ENCODE measurements around the gene ERRFI1. TPM values are rescaled to one million over a fixed set of nuclear protein-coding genes. Genes with fewer than 3 reads are reported as not detected.
"Not testable (repeated sequence)": the region's sequence is repeated elsewhere in the genome, so short reads cannot be mapped to it uniquely, and the experiment has no call there.

The ERRFI1 gene
- total RNA-seq, 1 donor from 2014 or later = 1.4 TPM

DNA sequence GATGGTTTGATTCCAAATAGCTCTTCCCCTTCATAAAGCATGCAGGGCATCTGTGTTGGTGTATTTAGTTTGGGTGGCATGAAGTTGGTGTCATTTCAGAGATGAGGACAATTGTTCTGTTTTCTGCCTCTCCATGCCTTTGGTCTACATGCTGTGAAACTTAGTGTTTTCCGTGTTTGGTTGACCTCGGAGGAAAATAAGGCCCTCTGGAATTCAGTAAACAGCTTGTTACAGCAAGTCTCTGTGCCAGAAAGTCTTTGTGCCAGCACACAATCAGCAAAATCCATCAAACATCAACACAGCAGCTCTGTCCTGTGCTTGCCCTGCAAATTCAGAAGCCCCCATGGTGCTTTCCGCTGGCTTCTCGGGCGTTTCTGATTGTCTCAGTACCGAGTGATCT, 55.1 kb downstream of the ERRFI1 start:
- intact Hi-C loops (cut with micrococcal nuclease) = no loop called here
- H3K9me3 Mint-ChIP-seq = no peaks in the 10 kb centered on the region
- peaks cover 67% of the 10 kb centered on the region for H3K36me3 Mint-ChIP-seq (ENCODE audit: low read depth)
- ChIA-PET CTCF (no interaction called here), POLR2A (no interaction called here)
- ATAC-seq (ENCODE audit: low read depth) = no peak
- no peak for DNase-seq
- no peak overlapping the region for H3K27ac Mint-ChIP-seq
- H3K4me1 Mint-ChIP-seq = peaks cover 11% of the 10 kb centered on the region
- no peaks in the 10 kb centered on the region for H3K27me3 Mint-ChIP-seq
- no peak overlapping the region for H3K4me3 Mint-ChIP-seq
- TF ChIP-seq, protein P1, sequence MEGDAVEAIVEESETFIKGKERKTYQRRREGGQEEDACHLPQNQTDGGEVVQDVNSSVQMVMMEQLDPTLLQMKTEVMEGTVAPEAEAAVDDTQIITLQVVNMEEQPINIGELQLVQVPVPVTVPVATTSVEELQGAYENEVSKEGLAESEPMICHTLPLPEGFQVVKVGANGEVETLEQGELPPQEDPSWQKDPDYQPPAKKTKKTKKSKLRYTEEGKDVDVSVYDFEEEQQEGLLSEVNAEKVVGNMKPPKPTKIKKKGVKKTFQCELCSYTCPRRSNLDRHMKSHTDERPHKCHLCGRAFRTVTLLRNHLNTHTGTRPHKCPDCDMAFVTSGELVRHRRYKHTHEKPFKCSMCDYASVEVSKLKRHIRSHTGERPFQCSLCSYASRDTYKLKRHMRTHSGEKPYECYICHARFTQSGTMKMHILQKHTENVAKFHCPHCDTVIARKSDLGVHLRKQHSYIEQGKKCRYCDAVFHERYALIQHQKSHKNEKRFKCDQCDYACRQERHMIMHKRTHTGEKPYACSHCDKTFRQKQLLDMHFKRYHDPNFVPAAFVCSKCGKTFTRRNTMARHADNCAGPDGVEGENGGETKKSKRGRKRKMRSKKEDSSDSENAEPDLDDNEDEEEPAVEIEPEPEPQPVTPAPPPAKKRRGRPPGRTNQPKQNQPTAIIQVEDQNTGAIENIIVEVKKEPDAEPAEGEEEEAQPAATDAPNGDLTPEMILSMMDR (IDR thresholded peaks at IDR 0.05) = no peak

DNA sequence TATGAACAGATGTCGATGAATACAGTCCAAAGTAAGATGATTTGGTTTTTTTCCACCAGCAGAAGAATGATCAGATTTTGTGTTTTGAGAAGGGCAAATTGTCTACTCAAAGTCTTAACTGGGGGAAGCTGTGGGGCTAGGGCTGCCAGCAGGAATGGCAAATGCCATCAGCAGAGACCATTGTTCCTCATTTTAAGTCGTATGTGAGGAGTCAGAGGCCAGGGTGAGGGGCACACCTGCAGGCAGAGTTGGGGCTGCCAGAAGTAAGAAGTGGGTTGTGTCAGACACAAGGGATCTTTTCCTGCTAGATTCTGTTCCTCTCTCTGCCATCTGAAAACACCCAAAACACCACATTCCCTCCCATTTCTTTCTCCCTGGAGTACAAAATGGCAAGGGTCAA, 55.9 kb downstream of the ERRFI1 start:
- ChIA-PET POLR2A (no interaction called here), CTCF (no interaction called here)
- H3K27ac Mint-ChIP-seq = no peak overlapping the region
- peaks cover 16% of the 10 kb centered on the region for H3K4me1 Mint-ChIP-seq
- intact Hi-C loops (cut with micrococcal nuclease) = no loop called here
- ATAC-seq (ENCODE audit: low read depth) (no peak), DNase-seq (no peak)
- TF ChIP-seq, protein P1 (IDR thresholded peaks at IDR 0.05) = no peak
- H3K4me3 Mint-ChIP-seq = no peak overlapping the region
- H3K9me3 Mint-ChIP-seq = no peaks in the 10 kb centered on the region
- H3K36me3 Mint-ChIP-seq (ENCODE audit: low read depth) = peaks cover 70% of the 10 kb centered on the region
- H3K27me3 Mint-ChIP-seq = no peaks in the 10 kb centered on the region

DNA sequence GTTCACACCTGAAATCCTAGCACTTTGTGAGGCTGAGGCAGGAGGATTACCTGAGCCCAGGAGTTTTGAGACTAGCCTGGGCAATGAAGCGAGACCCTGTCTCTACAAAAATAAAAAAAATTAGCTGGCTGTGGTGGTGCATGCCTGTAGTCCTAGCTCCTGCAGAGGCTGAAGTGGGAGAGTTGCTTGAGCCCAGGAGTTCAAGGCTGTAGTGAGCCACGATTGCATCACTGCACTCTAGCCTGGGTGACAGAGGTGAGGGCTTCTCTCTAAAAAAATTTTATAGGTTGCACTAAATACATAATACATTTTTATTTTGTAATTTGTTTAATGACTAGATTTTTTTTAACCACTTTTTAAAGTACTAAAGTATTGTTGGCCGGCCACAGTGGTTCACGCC, 58.5 kb downstream of the ERRFI1 start:
- TF ChIP-seq, protein P1 (IDR thresholded peaks at IDR 0.05) = no peak
- CTCF ChIA-PET = no interaction called here
- Mint-ChIP-seq H3K4me3 (no peak overlapping the region), H3K27me3 (no peaks in the 10 kb centered on the region), H3K4me1 (peaks cover 34% of the 10 kb centered on the region), H3K9me3 (no peaks in the 10 kb centered on the region), H3K36me3 (ENCODE audit: low read depth) (peaks cover 77% of the 10 kb centered on the region), H3K27ac (no peak overlapping the region)
- ATAC-seq (ENCODE audit: low read depth) (no peak), DNase-seq (no peak)
- POLR2A ChIA-PET = no interaction called here
- intact Hi-C loops (cut with micrococcal nuclease) = no loop called here

DNA sequence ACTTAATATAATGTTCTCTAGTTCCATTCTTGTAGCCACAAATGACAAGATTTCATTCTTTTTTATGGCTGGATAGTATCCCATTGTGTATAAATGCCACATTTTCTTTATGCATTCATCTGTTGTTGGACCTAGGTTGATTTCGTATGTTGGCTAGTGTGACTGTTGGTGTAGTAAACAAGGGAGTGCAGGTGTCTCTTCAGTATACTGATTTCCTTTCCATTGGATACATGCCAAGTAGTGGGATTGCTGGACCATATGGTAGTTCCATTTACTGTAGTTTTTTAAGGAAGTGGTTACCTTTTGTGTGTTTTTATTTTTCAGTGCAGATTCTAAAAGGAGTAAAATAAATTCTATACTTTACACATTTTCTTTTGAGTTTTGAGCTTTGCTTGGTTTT, 58.9 kb downstream of the ERRFI1 start:
- intact Hi-C loops (cut with micrococcal nuclease) = no loop called here
- CTCF ChIA-PET = no interaction called here
- TF ChIP-seq, protein P1 (IDR thresholded peaks at IDR 0.05) = no peak
- DNase-seq (no peak), ATAC-seq (ENCODE audit: low read depth) (no peak)
- peaks cover 73% of the 10 kb centered on the region for H3K36me3 Mint-ChIP-seq (ENCODE audit: low read depth)
- no peak overlapping the region for H3K27ac Mint-ChIP-seq
- POLR2A ChIA-PET = no interaction called here
- no peak overlapping the region for H3K4me3 Mint-ChIP-seq
- H3K4me1 Mint-ChIP-seq = peaks cover 39% of the 10 kb centered on the region
- H3K27me3 Mint-ChIP-seq = no peaks in the 10 kb centered on the region
- no peaks in the 10 kb centered on the region for H3K9me3 Mint-ChIP-seq

DNA sequence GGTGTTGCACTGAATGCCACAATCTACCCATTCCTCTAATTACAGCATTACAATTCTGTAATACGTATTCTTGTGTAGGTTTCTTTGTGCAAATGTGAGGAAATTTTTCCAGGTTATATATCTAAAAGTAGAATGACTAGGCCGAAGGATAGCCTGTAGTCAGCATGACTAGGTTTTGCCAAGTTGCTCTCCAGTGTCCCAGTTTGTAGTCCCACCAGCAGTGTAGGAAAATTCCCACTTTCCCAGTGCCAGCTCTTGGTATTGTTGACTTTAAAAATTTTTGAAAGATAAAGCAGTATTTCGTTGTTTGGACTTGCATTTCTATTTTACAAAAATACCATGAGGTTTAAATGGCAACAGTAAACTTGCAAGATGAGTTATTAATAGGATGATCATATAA, 61.6 kb downstream of the ERRFI1 start:
- Mint-ChIP-seq H3K27ac (no peak overlapping the region), H3K27me3 (no peaks in the 10 kb centered on the region), H3K4me3 (no peak overlapping the region), H3K9me3 (no peaks in the 10 kb centered on the region), H3K4me1 (peaks cover 60% of the 10 kb centered on the region), H3K36me3 (ENCODE audit: low read depth) (peaks cover 62% of the 10 kb centered on the region)
- CTCF ChIA-PET = no interaction called here
- ATAC-seq (ENCODE audit: low read depth) (no peak), DNase-seq (no peak)
- intact Hi-C loops (cut with micrococcal nuclease) = loop anchor here (5.0 kb wide), 2 partner anchors 182 to 1572 kb away; partner anchors contain the start of genes ACOT7 and PER3
- TF ChIP-seq, protein P1 (IDR thresholded peaks at IDR 0.05) = no peak
- POLR2A ChIA-PET = no interaction called here

DNA sequence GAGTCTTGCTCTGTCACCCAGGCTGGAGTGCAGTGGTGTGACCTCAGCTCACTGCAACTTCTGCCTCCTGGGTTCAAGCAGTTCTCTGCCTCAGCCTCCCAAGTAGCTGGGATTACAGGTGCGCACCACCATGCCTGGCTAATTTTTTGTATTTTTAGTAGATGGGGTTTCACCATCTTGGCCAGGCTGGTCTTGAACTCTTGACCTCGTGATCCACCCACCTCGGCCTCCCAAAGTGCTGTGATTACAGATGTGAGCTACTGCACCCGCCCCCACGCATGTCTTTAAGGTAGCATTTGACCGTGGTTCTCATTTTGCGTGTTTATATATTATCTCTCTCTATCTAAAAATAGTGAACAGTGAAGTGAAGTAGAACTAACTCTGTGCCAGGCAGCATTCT, 62.3 kb downstream of the ERRFI1 start:
- H3K4me3 Mint-ChIP-seq; DNase-seq; ATAC-seq (ENCODE audit: low read depth); H3K9me3 Mint-ChIP-seq; H3K27me3 Mint-ChIP-seq; CTCF ChIA-PET; POLR2A ChIA-PET: not testable (repeated sequence)
- Mint-ChIP-seq H3K4me1 (peaks cover 64% of the 10 kb centered on the region), H3K27ac (peak overlapping the region; percentile 35), H3K36me3 (ENCODE audit: low read depth) (peaks cover 58% of the 10 kb centered on the region)
- intact Hi-C loops (cut with micrococcal nuclease) = loop anchor here (5.0 kb wide), 2 partner anchors 182 to 1572 kb away; partner anchors contain the start of genes ACOT7 and PER3

DNA sequence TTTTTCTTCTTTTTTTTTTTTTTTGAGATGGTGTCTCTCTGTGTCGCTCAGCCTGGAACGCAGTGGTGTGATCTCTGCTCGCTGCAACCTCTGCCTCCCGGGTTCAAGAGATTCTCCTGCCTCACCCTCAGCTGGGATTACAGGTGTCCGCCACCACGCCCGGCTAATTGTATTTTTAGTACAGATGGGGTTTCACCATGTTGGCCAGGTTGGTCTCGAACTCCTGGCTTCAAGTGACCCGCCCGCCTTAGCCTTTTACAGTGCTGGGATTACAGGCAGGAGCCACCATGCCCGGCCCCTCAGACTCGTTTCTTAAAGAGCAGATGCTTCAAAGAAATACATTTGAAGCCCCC, 62.8 kb downstream of the ERRFI1 start:
- Mint-ChIP-seq H3K4me1 (peaks cover 64% of the 10 kb centered on the region), H3K36me3 (ENCODE audit: low read depth) (peaks cover 54% of the 10 kb centered on the region)
- intact Hi-C loops (cut with micrococcal nuclease) = loop anchor here (5.0 kb wide), 2 partner anchors 181 to 1571 kb away; partner anchors contain the start of genes ACOT7 and PER3
- H3K9me3 Mint-ChIP-seq; ATAC-seq (ENCODE audit: low read depth); DNase-seq; H3K27ac Mint-ChIP-seq; H3K27me3 Mint-ChIP-seq; H3K4me3 Mint-ChIP-seq: not testable (repeated sequence)
- ChIA-PET POLR2A (interaction anchor here (0.5 kb wide), 1 partner anchor 180 kb away, joined by 3 read pairs; the partner anchor contains the start of gene PER3), CTCF (interaction anchor here (1.0 kb wide), 1 partner anchor 12 kb away, joined by 6 read pairs; no protein-coding TSS in a partner anchor)
